ENCODE data around the gene SHF.

Gene SHF

DNA sequence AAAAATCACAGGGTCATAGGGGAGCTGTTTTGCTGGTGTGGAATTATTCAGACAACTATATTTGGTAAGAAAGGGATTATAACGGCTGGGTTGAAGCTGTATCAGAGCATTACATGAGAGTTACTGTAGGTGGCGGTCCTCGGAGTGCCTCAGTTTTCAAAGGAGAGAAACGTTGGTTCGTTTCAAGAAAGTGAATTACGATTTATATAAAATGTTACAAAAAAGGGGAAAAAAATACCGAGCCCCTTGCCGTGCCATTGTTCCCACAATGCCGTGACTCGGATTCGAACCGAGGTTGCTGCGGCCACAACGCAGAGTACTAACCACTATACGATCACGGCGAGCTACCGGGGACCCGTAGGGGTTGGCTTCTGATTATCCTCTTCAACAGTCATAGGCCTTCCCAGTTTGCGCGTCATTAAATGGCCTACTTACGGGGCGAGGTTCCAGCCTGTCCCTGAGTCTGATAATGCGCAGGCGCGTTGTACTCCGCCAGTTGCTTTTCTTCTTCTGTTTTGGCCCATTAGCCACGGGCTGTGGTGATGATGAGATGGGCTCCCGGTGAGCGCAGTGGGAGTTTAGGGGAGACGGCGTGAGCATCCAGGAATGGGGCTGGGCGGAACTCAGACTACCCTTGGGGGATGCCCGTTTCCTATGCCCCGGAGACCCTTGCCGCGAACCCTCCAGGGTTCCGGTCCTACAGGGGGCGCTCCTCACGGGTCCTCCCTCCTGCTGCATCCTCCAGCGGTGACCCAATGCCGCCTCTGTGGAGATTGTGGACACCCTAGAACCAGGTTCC is 10.8 kb upstream of the SHF start:
- DNase-seq, result peak; percentile 90

DNA sequence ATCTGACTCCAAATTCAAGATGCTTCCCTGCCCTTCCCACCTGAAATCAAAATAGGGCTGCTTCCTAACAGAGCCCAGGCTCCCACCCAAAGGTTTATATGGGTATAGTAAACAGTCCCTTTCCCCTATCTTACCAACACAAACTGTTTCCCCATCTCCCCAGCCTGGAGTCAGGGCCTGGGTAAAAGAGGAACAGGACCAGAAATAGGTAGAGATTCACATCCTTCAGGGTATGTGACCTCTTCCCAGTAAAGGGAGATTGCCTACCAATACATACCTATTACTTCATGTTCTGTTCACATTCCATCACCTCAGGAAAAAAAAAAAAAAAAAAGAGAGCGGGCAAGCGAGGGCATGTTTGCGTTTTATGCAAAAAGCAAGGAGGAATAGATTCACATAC is 9.7 kb upstream of the SHF start:
- DNase-seq, result no peak

DNA sequence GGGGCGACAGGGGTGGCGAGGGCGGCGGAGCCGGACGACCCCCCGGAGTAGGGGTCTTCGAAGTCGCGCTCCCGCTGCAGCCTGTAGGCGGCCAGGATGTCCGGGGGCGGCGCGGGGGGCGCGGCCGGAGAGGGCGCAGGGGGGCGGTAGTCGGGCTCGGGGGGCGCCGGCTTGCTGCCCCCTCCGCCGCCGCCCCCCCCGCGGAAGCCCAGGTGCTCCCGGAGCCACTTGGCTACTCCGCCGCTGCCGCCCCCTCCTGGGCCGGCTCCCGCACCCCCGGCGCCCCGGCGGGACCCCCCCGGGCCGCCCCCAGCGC is 230 bp downstream of the SHF start:
- no peak for DNase-seq

DNA sequence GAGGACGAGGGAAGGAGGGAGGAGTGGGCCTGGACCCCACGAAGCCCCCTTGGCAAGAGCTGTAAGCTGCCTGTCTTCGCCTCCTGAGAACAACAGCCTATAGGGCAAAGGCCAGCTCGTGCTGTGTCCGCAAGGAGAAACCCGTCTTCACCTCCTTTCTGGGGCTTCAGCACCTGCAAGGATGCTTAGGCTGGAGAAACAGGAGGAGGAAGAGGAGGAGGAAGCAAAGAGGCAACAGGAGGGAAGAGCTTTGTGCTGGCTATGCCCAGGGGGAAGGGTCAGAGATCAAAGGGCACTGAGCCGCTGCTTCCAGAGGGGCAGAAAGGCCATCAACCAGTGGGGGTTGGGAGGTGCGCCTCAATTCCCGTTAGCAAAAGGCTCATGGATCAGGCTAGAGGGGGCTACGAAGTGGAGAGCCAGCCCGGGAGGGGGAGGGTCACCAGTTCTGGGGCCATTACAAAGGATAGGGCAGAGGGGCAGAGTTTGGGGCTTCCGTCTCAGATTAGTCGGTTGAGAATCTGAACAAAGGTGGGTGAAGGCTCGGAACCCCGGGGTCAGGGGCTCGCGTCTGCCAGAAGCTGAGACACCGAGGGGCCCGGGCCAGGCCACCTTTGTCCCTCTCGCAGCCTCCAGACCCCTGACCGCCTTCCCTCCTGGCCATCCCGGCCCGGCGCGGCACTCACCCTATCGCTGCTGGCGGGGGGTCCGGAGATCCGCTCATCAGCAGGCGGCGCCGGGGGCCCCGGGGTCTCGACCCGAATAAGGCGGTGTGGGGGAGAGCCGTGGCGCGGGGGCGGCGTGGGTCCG is 792 bp downstream of the SHF start:
- no peak for DNase-seq

DNA sequence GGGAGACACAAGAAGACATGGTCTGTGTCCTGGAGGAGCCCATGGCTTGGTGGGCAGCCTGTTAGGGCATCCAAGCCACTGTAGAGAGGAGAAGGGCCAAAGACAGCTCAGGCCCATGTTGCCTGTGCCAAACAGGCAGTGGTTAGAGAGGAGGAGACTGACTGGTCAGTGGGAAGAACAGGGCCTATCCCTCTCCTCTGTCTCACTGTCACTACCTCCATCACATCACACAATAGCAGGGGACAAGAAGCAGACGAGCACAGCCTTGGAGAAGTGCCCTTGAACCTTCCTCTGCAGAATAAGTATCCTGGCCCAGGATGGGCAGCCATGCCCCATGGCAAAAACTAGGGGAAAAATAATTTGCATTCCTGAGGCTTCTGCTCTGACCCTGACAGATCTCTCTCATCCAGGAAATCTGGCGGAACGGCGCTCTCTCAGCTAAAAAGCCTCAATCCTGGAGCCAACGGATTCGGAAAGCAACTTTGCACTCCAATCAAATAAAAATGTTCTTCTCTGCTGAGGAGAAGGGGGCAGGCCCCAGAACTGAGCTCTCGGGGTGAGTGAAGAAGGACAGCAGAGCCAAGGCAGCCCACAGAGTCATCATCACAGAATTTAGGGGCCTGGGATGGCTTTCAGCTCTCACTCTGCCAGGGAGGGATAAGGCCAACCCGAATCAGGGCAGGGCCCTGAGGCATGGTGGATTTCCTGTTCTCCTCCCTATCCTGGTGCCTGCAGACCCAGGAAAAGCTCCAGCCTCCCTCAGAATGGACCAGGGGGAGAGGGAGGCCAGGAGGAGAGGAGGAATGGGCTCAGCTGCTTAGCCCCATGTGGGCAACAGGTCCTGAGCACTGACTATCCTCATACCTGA is 1.6 kb downstream of the SHF start:
- DNase-seq, result no peak

DNA sequence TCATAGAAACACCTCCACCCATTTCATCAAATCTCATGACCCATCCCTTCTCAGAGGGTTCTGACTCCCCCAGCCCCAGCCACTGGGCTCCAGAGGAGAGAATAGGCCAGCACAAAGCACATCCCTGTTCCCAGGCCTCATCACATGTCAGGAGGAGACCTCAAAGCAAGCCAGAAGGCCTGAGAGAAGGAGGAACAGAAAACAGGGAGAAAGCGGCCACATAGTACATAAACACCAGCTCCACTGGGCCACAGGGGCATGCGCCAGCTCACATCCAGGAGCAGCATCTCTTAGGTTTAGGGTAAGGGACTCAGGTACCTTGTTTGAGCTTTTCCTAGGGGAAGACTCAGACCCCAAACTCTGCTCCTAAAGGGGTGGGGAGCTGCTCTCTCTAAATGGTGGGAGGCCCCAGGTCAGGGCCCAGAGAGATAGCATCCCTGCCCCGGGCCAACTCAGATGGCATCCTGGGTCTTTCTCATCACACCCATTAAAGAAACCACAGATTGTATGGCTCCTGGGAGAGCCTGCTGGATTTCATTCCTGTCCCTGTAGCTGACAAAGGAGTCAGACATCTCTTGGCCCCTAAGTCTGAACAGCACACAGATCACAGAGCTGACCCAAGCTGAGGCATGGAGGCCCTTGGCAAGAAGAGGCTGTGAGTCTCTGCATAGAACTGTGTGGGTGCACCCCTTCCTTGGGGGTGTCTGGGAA is 2.5 kb downstream of the SHF start:
- DNase-seq, result no peak

DNA sequence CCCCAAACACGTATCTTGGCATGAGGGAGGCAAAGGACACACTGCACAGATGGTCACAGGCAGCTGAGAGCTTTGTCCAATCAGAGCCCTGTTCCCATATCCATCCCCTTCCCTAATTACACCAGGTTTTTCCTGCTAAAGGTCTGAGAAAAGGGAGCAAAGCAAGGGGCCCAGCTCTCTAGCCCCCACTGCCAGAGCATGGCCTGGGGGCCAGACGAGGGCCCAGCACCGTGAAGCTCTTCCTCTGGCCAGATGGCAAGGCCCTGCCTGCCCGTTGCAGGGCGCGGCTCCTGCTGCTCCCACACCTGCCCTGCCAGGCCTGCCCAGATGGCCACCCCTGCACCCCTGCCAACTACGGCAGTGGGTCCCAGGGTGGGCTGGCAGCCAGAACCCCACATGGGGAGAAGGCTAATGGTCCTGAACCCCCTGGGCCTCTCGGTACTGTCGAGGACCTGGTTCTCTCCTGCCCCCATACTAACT is 3.2 kb downstream of the SHF start:
- no peak for DNase-seq

DNA sequence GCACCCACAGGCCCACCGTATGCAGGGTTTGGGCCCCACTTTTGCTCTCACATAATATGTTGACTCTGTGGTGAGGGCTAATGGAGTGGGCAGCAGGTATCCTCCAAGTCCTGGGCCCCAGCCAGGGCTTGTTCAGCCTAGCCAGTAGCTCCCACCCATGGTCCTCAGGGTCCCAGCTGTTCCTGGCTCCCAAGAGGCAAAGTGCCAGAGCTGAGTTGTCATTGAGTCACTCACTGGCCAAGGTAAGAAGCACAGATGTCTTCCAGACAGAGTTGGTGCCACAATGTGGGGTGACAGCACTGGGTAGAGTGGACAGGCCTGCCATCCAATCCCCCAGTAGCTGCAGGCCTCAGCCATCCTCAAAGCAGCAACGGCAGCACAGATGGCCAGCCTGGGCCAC is 4.3 kb downstream of the SHF start:
- DNase-seq, result no peak

DNA sequence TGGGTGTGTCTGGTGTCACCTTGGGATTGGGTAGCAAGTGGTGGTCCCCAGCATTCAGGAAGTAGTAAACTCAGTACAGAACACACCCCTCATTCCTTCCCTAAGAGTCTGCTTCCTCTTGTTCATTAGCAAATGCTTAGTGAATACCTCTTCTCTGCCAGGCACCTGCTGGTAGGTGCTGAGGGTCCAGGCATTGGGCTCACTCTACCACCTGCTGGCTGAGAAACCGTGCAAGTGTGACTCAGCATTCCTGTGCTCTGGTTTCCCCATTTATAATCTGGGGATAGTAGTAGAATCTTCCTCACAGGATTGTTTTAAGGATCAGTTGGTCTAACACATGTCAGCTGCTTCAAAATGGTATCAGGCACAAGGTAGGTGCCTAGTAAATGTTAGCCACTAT is 4.8 kb downstream of the SHF start:
- no peak for DNase-seq

DNA sequence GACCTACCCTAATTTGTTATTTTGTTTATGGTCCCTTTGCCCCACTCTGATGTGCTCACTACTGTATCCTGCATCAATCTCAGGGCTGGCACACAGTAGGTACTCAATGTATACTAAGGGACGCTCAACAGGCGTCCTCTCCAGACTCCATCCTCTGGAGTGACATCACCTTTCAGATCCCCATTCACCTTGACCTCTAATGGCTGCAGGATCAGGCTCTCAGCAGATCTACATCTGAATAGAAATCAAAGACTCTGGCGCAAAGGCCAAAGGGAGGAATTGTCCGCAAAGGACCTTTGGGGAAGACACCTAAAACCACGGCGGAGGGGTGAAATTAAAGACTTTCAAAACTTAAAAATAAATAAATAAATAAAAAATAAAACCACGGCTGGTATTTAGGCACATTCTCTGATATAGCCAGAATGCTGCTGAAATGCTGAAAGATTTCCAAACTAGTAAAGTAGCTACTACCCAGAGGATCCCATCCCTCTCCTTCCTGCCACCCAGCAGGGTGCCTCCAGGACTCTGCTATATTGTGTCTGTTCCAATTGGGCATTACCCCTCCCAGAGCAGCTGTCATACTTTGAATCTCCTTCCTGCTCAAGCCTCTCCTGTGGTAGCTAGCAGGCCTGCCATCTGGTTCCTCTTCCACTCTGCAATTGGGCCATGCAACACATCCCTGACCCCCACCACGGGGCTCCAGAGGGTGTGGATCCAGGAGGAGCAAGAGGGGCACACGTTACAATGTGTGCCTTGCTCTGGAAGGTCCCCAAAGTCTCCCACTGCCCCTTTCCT is 6.1 kb downstream of the SHF start:
- DNase-seq, result no peak

DNA sequence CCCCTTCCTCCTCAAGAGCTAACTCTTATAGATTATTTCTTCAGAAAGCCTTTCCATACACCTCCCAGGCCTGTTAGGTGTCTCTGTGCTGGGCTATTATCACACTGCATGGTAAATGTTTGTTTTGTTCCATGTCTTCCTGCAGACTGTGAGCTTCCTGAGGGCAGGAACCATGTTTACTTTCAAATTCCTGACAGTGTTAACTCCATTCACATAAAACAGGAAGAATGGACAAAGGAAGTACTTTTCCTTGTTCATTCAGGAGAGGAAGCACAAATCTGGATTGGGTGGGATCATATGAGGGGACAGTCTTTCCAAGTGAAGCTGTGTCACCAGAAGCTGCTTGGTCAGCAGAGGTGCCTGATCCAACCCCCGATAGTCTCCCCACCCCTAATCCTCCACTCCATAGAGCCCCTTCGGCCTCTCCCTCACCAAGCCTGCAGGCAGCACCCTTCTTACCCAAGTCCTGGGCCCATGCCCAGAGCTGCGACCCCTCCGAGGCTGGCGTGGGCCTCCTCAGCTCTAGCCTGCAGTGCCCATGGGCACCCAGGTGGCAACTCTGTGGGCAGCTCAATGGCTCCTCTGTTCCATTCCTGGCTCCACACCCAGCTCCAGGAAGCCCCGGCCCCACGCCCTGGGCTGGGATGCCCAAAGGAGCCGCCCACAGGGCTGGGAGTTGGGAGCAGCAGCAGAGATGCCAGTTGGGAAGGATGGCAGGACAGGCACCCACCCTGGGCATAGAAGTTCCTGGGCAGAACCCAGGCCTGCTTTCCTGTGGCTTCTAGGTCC is 6.9 kb downstream of the SHF start:
- DNase-seq, result no peak

DNA sequence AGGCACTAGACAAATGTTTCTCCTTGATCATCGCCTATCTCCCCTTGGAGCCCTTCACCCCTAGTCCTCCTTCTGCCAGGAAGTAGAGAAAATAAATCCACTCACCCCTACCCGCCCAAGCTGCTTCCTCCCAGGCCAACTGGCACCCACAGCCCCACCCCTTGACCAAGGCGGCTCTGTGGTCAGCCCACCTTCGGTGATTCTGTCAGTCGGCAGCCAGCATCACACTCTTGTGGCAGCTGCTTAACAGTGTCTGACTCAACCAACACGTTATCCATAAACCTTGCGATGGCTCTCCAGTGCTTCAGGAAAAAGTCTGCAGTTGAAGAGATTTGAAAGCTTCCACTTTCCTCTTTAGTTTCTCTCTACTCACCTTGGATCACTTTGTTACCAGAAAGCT is 7.6 kb downstream of the SHF start:
- no peak for DNase-seq

DNA sequence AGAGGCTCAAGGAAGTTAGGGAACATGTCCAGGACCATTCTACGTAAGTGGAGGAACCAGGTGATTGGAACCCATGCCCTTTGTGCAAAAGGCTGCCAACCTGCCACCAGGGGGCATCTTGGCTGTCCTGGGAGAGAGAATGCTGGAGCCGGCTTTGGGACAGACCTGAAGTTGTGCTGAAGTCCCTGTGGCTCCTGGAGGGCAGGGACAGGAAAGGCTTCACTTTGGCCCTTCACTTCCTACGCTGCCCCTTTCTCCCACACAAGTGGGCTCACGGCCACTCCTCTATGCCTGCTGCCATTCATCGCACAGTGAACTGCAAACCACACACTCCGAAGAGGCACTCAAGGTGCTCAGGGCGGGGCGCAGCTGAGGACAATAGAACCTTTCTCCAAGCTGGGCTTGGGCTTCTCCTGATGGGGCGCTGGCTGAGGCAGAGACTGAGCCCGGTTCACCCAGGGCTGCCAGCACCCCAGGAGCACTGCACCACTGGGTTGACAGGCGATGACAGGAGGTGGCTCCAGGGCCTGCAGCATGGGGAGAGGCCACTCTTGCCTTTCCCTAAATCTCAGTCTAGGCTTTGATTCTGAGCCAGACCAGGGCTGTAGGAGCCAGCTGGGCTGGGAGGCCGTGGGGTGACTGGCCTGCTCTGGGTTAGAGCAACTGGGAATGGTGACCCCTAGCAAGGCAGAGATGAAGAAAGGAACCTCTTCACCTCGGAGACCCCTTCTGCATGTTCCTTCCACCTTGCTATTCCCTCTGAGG is 8.4 kb downstream of the SHF start:
- peak; percentile 31 for DNase-seq

DNA sequence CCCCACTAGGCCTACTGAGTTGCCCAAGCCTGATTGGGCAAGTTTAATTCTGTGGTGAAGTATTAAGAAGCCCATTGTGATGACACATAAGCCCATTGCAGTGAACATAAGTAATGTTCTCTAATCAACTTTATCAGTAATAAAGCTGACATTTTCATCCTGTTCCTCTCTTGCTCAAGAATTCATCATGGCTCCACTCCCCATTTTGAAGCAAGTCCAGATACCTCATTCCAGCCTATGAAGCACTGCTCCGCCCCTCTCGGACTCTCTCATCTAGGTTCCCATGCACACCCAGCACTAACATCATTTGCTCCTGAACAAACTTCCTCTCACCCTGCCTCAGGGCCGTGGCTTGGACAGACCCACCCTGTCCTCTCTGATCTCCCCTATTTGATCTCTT is 10.5 kb downstream of the SHF start:
- no peak for DNase-seq

DNA sequence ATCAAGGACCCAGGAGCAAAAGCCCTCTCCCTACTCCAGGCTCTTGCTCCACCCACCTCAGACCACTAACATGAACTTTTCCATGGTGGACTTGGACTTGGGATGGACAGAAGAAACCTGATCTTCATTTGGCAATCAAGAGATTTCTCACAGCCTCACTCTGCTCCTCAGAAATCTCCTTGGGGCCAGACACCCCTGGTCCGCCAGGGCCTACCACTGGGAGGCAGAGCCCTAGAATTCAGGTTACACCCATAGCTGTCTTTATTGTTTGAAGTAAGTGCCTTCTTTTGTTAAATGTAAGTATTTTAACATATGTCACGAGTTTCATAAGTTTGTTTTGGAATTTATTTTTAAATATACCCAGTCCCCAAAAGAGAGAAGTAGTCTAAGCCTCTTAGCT is 13.2 kb downstream of the SHF start:
- DNase-seq, result no peak

DNA sequence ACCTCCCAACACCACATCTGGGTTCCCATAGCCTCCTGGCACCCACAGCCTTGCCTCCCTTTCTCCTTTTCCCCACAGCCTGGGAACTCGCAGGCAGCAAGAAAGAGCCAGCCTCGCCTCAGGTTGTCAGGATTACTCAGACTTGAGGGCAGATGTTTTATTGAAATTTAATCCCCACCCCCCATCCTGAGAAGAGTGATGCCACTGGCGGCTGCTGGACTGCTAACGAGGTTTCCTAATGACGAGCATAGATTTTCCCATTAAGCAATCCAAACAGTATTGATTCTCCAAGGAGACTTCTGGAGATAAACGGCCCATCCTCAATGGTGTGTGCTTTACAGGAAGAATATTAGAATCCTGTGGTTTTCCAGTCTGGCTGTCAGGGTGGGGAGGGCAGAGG is 13.7 kb downstream of the SHF start:
- no peak for DNase-seq

DNA sequence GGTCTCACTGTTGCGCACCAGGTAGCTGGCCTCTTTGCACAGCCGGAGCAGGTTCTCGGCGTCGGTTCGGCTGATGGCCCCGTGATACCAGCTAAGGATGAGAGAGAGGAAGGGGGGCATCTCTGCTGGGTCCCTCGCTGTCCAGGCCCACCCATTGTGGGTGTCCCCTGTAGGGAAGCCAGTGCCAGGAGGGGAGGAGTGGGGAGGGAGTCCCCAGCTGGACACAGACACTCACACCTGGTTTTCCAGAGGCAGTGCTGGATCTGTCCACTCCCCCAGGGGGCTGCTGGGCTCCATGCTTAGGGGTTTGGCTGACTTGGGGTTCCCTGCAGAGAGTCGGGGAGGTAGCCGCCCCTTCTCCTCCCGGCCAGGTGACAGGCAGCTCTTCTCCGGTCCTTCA is 15.9 kb downstream of the SHF start:
- no peak for DNase-seq

DNA sequence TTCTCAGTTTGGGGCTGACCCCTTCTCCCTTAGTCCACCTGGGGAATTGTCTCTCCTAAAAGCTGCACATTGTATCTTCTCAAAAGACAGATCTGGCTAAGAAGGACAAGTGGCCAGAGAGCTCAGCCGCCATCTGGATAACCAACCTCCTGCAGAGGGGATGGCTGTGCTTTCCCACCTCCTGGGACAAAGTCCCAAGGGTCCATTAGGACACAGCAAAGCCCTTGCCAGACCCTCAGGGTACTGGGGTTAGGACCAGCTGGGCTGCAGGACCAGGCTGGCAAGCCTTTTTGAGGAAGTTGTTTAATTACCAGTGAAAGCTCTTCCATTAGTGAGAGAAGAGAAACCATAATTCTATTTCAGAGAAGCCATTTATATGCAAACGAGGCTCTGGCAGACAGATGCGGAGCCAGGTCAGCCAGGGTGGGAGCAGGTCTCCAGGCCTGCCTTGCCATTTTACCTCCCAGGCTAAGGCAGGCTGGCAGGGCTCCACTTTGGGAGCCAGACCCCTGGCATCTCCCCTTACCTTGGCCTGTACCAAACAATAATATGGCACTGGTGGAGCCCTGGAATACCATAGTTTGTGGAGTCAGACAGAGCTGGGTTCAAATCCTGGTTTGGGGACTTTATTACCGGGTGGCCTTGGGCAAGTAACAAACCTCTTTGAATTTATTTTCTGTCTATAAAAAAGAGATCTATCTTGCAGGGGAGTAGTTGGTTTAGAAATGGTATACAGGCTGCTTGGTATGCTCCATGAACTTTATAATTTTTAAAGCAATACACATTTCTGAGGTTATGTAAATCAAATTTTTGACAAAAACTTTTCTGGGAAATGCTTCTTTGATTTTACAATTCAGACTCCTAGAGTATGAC is 17.9 kb downstream of the SHF start:
- DNase-seq, result no peak

Data from stimulated activated naive CD4-positive, alpha-beta T cell treated with Interleukin-2 at 50 U/mL for 16 hours (primary cell).